ENCODE results near the gene NCKAP5. TPM values are rescaled to one million over a fixed set of nuclear protein-coding genes. Genes with fewer than 3 reads are reported as not detected.

The NCKAP5 gene
- total RNA-seq, 6 donors from 2014 or later, result 22.1 to 51.1 (median 41.4) TPM

DNA sequence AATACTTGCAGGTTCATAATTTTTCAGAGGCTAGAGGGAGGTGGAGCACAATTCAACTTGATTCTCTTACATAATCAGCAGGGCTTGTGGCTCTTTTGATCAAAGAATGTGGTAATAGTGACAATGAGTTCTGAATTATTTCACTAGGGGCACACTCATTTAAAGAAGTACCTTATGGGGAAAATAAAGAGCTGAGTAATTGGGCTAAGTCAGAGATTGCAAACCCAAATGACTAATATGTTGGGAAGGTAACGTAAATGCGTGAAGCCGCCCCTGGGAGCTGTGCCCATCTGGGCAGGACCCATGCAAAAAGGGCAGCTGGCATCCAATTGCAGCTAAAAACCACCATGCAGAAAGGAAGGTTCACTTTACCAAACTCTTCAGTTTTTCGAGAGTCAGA lies 35.3 kb downstream of the NCKAP5 start:
- WGBS, 2 donors, result 88 to 93% methylated on average over 4 of the region's 4 CpGs
- ATAC-seq (ENCODE audit: low FRiP score in 2 of 2), result no peak
- Histone ChIP-seq H3K4me1 (no peaks in the 10 kb centered on the region), H3K36me3 (no peaks in the 10 kb centered on the region), H3K27me3 (no peaks in the 10 kb centered on the region), H3K9me3 (no peaks in the 10 kb centered on the region), H3K27ac (no peak overlapping the region), H3K4me3 (no peak overlapping the region)
- TF ChIP-seq POLR2AphosphoS5 (IDR thresholded peaks at IDR 0.05), result no peak
- TF ChIP-seq POLR2A (IDR thresholded peaks at IDR 0.05), result no peak
- no peak for TF ChIP-seq EP300 (IDR thresholded peaks at IDR 0.05)
- TF ChIP-seq, protein P1, sequence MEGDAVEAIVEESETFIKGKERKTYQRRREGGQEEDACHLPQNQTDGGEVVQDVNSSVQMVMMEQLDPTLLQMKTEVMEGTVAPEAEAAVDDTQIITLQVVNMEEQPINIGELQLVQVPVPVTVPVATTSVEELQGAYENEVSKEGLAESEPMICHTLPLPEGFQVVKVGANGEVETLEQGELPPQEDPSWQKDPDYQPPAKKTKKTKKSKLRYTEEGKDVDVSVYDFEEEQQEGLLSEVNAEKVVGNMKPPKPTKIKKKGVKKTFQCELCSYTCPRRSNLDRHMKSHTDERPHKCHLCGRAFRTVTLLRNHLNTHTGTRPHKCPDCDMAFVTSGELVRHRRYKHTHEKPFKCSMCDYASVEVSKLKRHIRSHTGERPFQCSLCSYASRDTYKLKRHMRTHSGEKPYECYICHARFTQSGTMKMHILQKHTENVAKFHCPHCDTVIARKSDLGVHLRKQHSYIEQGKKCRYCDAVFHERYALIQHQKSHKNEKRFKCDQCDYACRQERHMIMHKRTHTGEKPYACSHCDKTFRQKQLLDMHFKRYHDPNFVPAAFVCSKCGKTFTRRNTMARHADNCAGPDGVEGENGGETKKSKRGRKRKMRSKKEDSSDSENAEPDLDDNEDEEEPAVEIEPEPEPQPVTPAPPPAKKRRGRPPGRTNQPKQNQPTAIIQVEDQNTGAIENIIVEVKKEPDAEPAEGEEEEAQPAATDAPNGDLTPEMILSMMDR (IDR thresholded peaks at IDR 0.05), result no peak
- DNase-seq, result no peak

DNA sequence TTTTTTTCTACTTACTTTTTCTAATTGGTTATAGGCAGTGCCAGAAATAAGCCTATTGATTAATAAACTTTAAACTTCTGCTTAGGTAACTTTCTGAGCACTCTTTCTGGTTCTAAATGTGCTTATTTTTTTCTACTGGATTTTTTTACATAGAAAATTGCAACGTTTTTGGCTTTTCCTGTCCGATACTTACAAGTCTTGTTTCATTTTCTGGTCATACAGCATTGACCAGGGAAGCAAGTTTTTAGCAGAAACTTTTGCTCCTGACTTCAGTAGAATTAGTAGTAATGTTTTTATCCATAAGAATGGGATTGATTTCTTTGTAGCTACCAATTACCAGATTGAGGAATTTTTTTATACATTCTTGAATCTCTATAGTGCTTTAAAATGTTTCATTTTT lies 36.9 kb downstream of the NCKAP5 start:
- TF ChIP-seq POLR2AphosphoS5 (IDR thresholded peaks at IDR 0.05), result no peak
- TF ChIP-seq POLR2A (IDR thresholded peaks at IDR 0.05), result no peak
- TF ChIP-seq, protein P1 (IDR thresholded peaks at IDR 0.05), result no peak
- no peak for TF ChIP-seq EP300 (IDR thresholded peaks at IDR 0.05)
- DNase-seq, result no peak
- whole genome bisulfite sequencing, 2 donors, result 61 to 62% methylated on average over 2 of the region's 2 CpGs
- H3K4me1 ChIP-seq, result no peaks in the 10 kb centered on the region
- H3K27ac ChIP-seq, result no peak overlapping the region
- H3K4me3 ChIP-seq, result no peak overlapping the region
- ATAC-seq (ENCODE audit: low FRiP score in 2 of 2), result no peak
- no peaks in the 10 kb centered on the region for H3K9me3 ChIP-seq
- no peaks in the 10 kb centered on the region for H3K27me3 ChIP-seq
- no peaks in the 10 kb centered on the region for H3K36me3 ChIP-seq

DNA sequence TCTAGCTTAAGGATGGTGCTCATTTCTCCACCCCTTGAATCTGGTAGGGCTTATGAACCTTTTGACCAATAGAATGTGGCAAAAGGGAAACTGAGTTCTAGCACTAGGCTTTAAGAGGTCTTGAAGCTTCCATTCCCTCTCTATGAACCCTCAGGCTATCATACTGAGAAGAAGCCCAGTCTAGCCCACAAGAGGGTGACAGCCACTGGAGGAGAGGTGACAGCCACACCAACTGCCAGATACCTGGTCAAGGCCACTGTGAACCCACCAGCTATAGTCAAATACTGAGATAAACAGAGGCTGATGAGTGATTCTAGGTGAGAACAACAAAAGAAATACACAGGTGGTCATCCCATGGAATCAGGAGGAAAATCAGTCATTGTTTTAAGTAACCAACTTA lies 37.6 kb downstream of the NCKAP5 start:
- Histone ChIP-seq H3K27ac (no peak overlapping the region), H3K4me3 (no peak overlapping the region), H3K36me3 (no peaks in the 10 kb centered on the region), H3K9me3 (no peaks in the 10 kb centered on the region), H3K27me3 (no peaks in the 10 kb centered on the region), H3K4me1 (no peaks in the 10 kb centered on the region)
- TF ChIP-seq, protein P1 (IDR thresholded peaks at IDR 0.05), result no peak
- TF ChIP-seq POLR2A (IDR thresholded peaks at IDR 0.05) (no peak), POLR2AphosphoS5 (IDR thresholded peaks at IDR 0.05) (no peak), EP300 (IDR thresholded peaks at IDR 0.05) (no peak)
- no peak for ATAC-seq (ENCODE audit: low FRiP score in 2 of 2)
- no peak for DNase-seq

DNA sequence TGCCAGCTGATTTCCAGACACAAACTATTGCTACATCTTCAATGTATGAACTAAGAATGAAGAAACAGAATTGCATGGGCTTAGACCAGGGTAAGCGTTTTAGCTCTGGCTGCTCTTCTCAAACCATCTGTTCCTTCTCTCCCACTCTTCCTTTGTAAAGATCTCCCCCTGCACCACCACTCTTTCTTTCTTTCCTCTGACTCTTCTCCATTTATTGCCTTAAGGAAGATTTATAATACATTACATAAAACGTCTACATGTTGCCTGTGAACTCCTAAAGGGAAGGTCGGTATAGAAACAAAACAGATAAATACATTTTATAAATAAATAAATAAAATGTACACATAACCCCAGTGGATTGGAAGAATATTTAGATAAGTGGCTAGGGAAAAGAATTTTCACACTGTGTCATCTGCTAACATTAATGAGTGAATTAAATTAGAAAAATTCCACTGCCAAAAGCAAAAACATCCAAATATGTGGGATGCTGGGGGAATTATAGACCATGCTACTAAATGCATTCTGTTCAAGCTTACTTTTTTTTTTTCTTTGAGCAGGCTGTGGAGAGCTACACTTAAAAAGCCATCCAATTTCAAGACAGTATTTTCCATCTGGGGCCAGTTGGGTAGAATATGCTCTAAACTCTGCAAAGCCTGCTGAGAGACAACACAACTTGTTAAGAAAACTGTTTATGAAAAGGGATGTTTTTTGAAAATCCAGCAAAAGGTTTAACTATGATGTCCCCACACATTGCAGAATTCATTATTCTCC lies 41.5 kb downstream of the NCKAP5 start:
- Histone ChIP-seq H3K27me3 (no peaks in the 10 kb centered on the region), H3K9me3 (no peaks in the 10 kb centered on the region), H3K4me3 (no peak overlapping the region), H3K4me1 (no peaks in the 10 kb centered on the region), H3K36me3 (no peaks in the 10 kb centered on the region), H3K27ac (no peak overlapping the region)
- no peak for TF ChIP-seq POLR2A (IDR thresholded peaks at IDR 0.05)
- TF ChIP-seq, protein P1 (IDR thresholded peaks at IDR 0.05), result no peak
- no peak for TF ChIP-seq EP300 (IDR thresholded peaks at IDR 0.05)
- no peak for TF ChIP-seq POLR2AphosphoS5 (IDR thresholded peaks at IDR 0.05)
- DNase-seq (no peak), ATAC-seq (ENCODE audit: low FRiP score in 2 of 2) (no peak)
- 82 to 85% methylated on average over 3 of the region's 3 CpGs for WGBS, 2 donors

Data from upper lobe of left lung (tissue), 6 donors.